Measurements from ENCODE around the gene SHISA7.

- TF ChIP-seq CTCF (IDR thresholded peaks at IDR 0.05) (no peak), POLR2AphosphoS5 (IDR thresholded peaks at IDR 0.05; ENCODE audit: insufficient read depth in 1 of 2, low read depth in 1 of 2) (no peak)
Observed at GRCh38 chr19:55481794-55482155, 38.7 kb upstream of the SHISA7 start.
